ENCODE measurements around the gene PXDC1. TPM values are rescaled to one million over a fixed set of nuclear protein-coding genes. Genes with fewer than 3 reads are reported as not detected.
"Not testable (repeated sequence)": the region's sequence is repeated elsewhere in the genome, so short reads cannot be mapped to it uniquely, and the experiment has no call there.

PXDC1 gene
- total RNA-seq, 1 donor from 2014 or later, result 7.3 TPM

- DNase-seq (ENCODE audit: low spot score in 2 of 2) (no peak), FAIRE-seq (no peak)
Observed at GRCh38 chr6:3764516-3765335, 13.2 kb upstream of the PXDC1 start.

GRCh38 chr6:3762852-3763251 is 11.3 kb upstream of the PXDC1 start:
- DNase-seq (ENCODE audit: low spot score in 2 of 2) (no peak), FAIRE-seq (no peak)

GRCh38 chr6:3762359-3762758 is 10.8 kb upstream of the PXDC1 start:
- no peak for FAIRE-seq
- no peak for DNase-seq (ENCODE audit: low spot score in 2 of 2)

- no peak for FAIRE-seq
- DNase-seq (ENCODE audit: low spot score in 2 of 2), result no peak
Observed at GRCh38 chr6:3761989-3762270, 10.4 kb upstream of the PXDC1 start.

- DNase-seq (ENCODE audit: low spot score in 2 of 2) (no peak), FAIRE-seq (no peak)
Observed at GRCh38 chr6:3759646-3760232, 8.2 kb upstream of the PXDC1 start.

GRCh38 chr6:3758842-3759144 is 7.3 kb upstream of the PXDC1 start:
- no peak for DNase-seq (ENCODE audit: low spot score in 2 of 2)
- no peak for FAIRE-seq

- DNase-seq (ENCODE audit: low spot score in 2 of 2); FAIRE-seq: not testable (repeated sequence)
Observed at GRCh38 chr6:3757998-3758841, 6.7 kb upstream of the PXDC1 start.

- DNase-seq (ENCODE audit: low spot score in 2 of 2), result no peak
- FAIRE-seq, result no peak
Observed at GRCh38 chr6:3757241-3757641, 5.7 kb upstream of the PXDC1 start.

GRCh38 chr6:3756546-3756945 is 5.0 kb upstream of the PXDC1 start:
- FAIRE-seq, result no peak
- DNase-seq (ENCODE audit: low spot score in 2 of 2), result no peak

- FAIRE-seq (no peak), DNase-seq (ENCODE audit: low spot score in 2 of 2) (no peak)
Observed at GRCh38 chr6:3755637-3756545, 4.4 kb upstream of the PXDC1 start.

GRCh38 chr6:3754776-3755175 is 3.3 kb upstream of the PXDC1 start:
- FAIRE-seq (no peak), DNase-seq (ENCODE audit: low spot score in 2 of 2) (no peak)

GRCh38 chr6:3754032-3754725 is 2.7 kb upstream of the PXDC1 start:
- not testable (repeated sequence) for FAIRE-seq; DNase-seq (ENCODE audit: low spot score in 2 of 2)

- FAIRE-seq (no peak), DNase-seq (ENCODE audit: low spot score in 2 of 2) (no peak)
Observed at GRCh38 chr6:3753228-3753835, 1.8 kb upstream of the PXDC1 start.

GRCh38 chr6:3752531-3753227 is 1.2 kb upstream of the PXDC1 start:
- FAIRE-seq (no peak), DNase-seq (ENCODE audit: low spot score in 2 of 2) (no peak)

- FAIRE-seq, result no peak
Observed at GRCh38 chr6:3751730-3752530, 417 bp upstream of the PXDC1 start.

GRCh38 chr6:3750317-3751076 is 1.0 kb downstream of the PXDC1 start:
- FAIRE-seq (no peak), DNase-seq (ENCODE audit: low spot score in 2 of 2) (peak; percentile 88 to 92)

More at GRCh38 chr6:3751730-3752530, 417 bp upstream of the PXDC1 start:
- DNase-seq (ENCODE audit: low spot score in 2 of 2), result peak; percentile 86 to 92

GRCh38 chr6:3749977-3750316 is 1.6 kb downstream of the PXDC1 start:
- DNase-seq (ENCODE audit: low spot score in 2 of 2) (no peak), FAIRE-seq (no peak)
